ENCODE results near the gene GSG1L.

GSG1L gene

DNA sequence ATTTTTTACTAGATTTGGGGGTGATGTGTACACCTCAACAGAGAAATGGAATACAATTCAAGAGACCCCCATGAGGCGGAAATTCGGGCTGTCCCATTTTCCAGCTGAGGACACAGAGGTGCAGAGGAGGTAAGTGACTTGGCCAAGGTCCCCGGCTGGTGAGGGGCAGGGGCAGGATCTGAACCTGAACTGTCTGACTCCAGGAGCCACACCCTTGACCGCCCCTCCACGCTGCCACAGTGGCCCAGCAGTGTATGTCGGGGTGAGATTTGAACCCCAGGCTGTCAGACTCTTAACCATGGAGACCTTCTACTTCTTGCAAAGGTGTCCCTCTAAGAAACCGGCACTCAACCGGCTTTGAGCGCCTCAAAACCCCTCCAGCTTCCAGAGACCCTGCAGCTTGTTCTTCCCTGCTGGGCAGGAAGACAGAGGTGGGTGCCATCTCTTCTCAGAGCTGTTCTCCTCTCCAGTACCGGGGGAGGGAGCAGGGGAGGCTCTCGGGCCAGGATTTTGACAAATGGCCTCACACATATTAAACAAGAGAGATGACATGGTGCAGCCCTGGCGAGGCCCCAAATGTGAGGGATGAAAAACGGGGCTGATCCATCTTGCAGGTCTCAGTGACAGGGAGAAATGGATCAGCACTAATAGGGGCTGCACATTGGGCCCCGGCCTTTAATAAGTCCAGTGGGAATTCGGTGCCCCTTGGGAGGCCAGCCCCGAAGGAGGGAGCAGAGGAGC, 222.3 kb downstream of the GSG1L start:
- DNase-seq: no peak

DNA sequence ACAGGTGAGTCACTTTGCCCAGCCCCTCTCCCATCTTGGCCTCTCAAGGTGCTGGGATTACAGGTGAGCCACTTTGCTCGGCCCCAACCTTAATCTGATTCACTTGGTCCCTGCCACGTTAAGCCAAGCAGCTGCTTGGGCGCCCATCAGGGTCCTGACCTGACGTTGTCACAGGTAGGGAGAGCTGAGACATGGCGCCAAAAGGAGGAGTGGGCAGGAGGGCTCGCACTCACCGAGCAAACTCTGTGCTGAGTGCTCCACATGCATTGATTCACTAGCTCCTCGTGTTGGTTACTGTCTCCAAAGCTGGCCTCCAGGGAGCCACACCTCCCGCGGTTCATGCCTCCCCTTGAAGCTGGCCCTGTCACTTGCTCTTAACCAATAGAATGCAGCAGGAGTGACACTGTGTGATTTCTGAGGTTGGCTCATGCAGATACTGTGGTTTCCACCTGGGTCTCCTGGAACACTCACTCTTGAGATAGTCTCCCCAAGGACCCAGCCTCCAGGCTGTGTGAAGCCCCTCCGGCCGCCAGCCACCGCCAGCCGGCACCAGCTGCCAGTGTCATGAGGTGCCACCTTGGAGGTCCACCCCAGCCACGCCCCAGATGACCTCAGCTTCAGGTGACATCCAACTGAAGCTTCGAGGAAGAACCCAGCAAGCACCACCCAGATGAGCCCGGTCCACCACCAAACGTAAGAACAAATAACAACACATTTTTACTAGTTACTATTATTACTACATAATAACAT, 223.0 kb downstream of the GSG1L start:
- no peak for DNase-seq

- DNase-seq: no peak
Observed at GRCh38 chr16:27839419-27839818, 224.1 kb downstream of the GSG1L start.

- no peak for DNase-seq
Observed at GRCh38 chr16:27838536-27839175, 224.9 kb downstream of the GSG1L start.

DNA sequence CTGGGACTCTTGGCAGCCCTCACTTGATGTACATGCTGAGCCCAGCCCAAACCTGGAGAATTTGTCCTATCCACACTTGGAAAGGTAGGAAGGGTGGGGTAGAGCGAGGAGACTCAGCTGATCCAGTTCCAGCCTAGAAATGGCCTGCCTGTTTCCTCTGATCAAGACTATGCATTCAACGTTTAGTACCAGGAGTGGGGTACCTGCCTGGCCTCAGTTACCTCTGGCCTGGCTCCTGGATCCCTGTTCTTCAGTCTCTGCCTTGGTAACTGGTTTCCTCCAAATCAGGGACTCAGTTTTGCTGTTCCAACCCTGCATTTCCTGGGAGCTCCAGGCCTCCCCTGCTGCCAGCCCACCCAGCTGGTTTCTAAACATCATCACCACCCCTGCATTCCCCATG, 233.5 kb downstream of the GSG1L start:
- no peak for DNase-seq

DNA sequence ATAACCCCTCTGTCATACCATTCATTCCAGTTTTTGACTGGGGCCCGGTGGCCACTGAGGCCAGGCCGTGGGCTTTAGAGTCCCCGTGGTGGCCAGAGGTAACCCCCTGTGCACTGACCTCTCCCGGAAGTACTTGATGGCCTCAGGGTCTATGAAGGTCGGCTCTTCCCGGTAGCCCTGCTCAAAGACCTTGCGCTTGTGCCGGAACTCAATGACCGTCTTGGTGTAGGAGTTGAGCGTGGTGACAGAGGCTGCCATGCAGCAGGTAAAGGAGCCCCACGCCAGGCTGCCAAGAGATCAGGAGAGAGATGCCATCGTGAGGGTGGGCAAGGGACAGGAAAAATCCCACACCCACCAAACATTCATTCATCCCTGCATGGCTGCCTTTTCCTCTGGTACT, 234.8 kb downstream of the GSG1L start:
- DNase-seq: no peak

- DNase-seq: no peak
Observed at GRCh38 chr16:27827765-27828164, 235.7 kb downstream of the GSG1L start.

GRCh38 chr16:27826893-27827289, 236.6 kb downstream of the GSG1L start:
- DNase-seq: no peak

DNA sequence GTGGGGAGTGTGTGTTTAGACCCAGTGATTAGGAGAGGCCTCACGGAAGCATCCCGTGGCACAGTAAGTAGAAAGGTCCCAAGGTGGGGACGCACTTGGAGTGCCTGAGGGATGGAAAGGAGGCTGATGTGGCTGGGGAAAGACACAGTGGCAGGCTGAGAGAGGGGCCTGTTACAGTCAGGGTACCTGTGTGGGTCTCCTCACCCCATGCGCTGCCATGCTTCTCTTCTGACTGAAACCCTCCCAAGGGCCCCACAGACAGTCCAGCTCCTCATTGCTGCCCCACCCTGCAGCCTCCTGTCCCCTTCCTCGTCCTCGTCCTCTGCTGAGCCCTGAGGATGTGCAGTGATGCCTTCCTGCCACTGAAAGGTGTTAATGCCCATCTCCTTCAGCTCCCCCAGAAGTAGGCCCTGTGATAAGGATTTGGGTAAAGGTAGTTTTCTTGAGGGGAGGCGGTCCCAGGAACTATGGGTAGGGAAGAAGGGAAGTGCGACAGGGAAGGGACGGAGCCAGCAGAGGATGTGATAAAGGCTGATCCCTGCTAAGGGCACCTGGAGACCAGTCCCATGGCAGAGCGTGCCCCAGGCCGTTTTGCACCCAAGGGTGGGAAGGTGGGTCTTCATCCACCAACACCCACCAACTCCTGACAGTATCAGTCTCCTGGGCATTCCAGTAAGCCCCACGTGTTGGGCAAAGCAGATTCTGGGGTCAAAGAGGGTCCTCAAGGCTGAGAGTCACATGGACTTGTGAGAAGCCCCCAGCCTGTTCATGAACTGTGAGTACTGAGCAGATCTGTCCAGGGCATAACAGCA, 237.2 kb downstream of the GSG1L start:
- no peak for DNase-seq

- peak in 1 of 14 donors; percentile 57 for DNase-seq
Observed at GRCh38 chr16:27824786-27825185, 238.7 kb downstream of the GSG1L start.

DNA sequence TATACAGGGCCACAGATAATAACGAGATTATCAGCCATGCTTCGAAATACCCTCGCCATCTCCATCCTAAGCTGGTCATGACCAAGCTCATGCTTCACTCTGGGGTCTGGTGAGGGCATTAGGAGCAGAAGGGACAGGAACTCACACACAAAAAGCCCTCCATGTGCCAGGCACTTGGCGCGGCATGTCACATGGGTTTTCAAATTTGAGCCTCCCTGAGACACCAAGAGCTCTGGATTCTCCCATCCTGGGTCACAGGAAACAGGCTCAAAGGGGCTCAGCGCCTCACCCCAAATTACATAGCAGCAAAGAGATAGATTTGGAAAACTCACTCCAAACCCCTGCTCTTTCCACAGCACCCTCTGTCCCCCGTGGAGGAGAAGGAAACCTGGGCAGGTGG, 239.5 kb downstream of the GSG1L start:
- no peak for DNase-seq

- no peak for DNase-seq
Observed at GRCh38 chr16:27823421-27823820, 240.1 kb downstream of the GSG1L start.

DNA sequence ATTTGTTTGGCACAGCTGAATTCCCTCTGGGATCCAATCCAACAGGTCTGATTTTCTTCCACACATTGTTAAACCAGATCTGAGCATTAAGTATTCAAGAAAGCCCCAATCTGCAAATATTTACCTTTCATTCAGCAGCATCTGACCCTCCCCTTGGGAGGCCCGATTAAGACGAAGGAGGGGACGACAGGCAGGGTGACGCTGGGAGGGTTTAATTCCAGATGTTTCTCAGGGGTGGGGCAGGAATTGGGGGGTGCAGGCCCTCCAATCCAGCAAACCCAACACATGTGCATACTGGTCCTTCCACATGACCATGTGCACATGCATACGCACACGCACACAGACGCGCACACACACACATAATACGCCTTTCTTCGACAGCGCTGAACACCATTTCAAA, 240.5 kb downstream of the GSG1L start:
- DNase-seq: no peak

GRCh38 chr16:27822529-27822928, 241.0 kb downstream of the GSG1L start:
- no peak for DNase-seq

GRCh38 chr16:27820646-27821345, 242.7 kb downstream of the GSG1L start:
- no peak for DNase-seq

GRCh38 chr16:27819881-27820610, 243.5 kb downstream of the GSG1L start:
- no peak for DNase-seq

DNA sequence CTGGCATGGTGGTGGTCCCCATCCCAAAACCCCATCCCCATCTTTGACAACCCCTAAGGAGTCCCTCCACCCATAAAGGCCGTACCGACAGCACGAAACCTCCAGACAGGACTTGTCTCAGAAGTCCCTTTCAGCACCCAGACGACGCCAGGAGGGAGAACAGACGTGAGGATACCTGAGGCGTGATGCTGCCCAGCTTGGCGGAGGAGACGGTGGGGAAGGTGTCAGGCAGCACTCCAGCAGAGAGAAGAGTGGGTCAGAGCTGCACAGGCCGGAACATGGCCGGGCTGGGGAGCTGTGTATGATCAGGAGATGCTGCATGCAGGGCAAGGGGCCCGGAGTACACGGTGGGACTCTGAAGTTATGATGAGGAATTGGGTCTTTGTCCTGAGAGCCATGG, 244.2 kb downstream of the GSG1L start:
- no peak for DNase-seq

DNA sequence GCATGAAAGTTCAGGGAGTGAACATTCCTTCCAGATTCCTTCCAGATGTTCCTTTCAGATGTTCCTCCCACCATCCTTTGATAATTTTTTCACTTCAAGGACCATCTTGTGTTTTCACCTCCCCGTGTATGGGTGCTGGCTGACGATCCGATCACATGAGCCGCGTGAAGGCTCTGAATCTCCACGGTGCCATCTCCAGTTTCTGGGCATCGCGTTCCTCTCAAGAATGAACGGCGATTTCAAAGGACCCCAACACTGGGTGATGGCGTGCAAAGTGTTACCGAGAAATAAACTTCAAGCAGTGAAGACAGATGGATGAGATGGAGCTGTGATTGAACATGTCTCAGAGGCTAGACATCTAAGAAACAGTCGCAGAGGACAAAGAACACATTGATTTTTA, 245.3 kb downstream of the GSG1L start:
- no peak for DNase-seq

GRCh38 chr16:27817038-27817437, 246.5 kb downstream of the GSG1L start:
- DNase-seq: no peak

- DNase-seq: peak in 7 of 14 donors; percentile 6 to 37 (median 12)
Observed at GRCh38 chr16:27816561-27816960, 247.0 kb downstream of the GSG1L start.

- DNase-seq: no peak
Observed at GRCh38 chr16:27813591-27813990, 249.9 kb downstream of the GSG1L start.

All from C1 segment of cervical spinal cord (tissue), 14 donors.